ENCODE measurements around the gene TMEM176A.
"Not testable (repeated sequence)": the region's sequence is repeated elsewhere in the genome, so short reads cannot be mapped to it uniquely, and the experiment has no call there.

Gene TMEM176A

DNA sequence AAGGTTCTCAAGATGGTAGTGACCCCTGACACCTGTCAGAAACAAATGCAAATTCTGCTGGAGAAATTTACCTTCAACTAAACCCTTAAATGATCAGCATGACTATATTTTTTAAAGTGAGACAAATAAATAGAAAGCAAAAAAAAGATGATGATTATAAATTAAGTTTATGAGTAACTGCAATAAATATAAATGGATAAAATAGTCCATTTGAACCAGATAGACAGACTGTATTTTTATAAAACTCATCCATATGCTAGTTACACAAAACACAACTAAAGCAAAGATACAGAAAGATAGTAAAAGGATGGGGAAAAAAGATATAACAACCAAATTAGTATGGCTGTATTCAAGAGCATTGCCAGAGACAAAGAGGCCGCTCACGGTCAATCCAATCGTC is 5.9 kb downstream of the TMEM176A start:
- peaks cover 15% of the 10 kb centered on the region for H3K4me1 ChIP-seq (ENCODE audit: control insufficient read depth, insufficient read depth, low read length)
- H3K27me3 ChIP-seq (ENCODE audit: control insufficient read depth, insufficient read depth, low read length): peaks cover 2% of the 10 kb centered on the region
- H3K36me3 ChIP-seq (ENCODE audit: control insufficient read depth, insufficient read depth, low read length): no peaks in the 10 kb centered on the region
- H3K9me3 ChIP-seq (ENCODE audit: control insufficient read depth, low read length): peaks cover 7% of the 10 kb centered on the region
- H3K4me3 ChIP-seq (ENCODE audit: low read length): no peak overlapping the region
- no peak overlapping the region for H3K9ac ChIP-seq (ENCODE audit: low read length)

DNA sequence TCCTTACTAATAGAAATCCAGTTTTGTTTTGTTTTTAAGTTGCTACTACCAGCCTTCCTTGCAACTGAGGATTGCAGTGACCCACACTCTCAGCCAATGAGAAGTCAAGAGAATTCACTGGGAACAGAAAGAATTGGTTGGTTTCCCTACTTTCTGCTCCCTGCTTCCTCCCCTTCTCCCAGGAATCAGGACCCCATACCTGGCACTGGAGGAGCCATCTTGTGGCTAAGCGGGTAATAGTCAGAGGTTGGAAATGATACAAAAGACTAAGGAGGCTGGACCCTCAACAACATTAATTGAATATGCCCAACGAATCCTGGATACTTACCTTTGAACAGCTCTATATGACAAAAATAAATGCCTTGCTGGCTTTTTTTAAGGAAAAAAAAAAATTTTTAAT is 6.3 kb downstream of the TMEM176A start:
- no peaks in the 10 kb centered on the region for H3K27me3 ChIP-seq (ENCODE audit: control insufficient read depth, insufficient read depth, low read length)
- no peak overlapping the region for H3K9ac ChIP-seq (ENCODE audit: low read length)
- no peak overlapping the region for H3K4me3 ChIP-seq (ENCODE audit: low read length)
- no peaks in the 10 kb centered on the region for H3K36me3 ChIP-seq (ENCODE audit: control insufficient read depth, insufficient read depth, low read length)
- H3K4me1 ChIP-seq (ENCODE audit: control insufficient read depth, insufficient read depth, low read length): peaks cover 15% of the 10 kb centered on the region
- H3K9me3 ChIP-seq (ENCODE audit: control insufficient read depth, low read length): peaks cover 7% of the 10 kb centered on the region

DNA sequence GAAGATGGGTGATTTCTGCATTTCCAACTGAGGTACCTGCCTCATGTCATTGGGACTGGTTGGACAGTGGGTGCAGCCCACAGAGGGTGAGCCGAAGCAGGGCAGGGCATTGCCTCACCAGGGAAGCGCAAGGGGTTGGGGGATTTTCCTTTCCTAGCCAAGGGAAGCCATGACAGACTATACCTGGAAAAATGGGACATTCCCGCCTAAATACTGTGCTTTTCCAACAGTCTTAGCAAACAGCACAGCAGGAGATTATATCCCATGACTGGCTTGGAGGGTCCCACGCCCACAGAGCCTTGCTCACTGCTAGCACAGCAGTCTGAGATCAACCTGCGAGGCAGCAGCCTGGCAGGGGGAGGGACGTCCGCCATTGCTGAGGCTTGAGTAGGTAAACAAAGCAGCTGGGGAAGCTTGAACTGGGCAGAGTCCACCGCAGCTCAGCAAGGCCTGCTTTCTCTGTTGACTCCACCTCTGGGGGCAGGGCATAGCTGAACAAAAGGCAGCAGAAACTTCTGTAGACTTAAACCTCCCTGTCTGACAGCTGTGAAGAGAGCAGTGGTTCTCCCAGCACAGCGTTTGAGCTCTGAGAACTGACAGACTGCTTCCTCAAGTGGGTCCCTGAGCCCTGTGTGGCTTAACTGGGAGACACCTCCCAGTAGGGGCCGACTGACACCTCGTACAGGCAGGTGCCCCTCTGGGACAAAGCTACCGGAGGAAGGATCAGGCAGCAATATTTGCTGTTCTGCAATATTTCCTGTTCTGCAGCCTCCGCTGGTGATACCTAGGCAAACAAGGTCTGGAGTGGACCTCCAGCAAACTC is 7.3 kb downstream of the TMEM176A start:
- not testable (repeated sequence) for H3K4me3 ChIP-seq (ENCODE audit: low read length); H3K4me1 ChIP-seq (ENCODE audit: control insufficient read depth, insufficient read depth, low read length); H3K36me3 ChIP-seq (ENCODE audit: control insufficient read depth, insufficient read depth, low read length); H3K9me3 ChIP-seq (ENCODE audit: control insufficient read depth, low read length); H3K27me3 ChIP-seq (ENCODE audit: control insufficient read depth, insufficient read depth, low read length); H3K9ac ChIP-seq (ENCODE audit: low read length)

DNA sequence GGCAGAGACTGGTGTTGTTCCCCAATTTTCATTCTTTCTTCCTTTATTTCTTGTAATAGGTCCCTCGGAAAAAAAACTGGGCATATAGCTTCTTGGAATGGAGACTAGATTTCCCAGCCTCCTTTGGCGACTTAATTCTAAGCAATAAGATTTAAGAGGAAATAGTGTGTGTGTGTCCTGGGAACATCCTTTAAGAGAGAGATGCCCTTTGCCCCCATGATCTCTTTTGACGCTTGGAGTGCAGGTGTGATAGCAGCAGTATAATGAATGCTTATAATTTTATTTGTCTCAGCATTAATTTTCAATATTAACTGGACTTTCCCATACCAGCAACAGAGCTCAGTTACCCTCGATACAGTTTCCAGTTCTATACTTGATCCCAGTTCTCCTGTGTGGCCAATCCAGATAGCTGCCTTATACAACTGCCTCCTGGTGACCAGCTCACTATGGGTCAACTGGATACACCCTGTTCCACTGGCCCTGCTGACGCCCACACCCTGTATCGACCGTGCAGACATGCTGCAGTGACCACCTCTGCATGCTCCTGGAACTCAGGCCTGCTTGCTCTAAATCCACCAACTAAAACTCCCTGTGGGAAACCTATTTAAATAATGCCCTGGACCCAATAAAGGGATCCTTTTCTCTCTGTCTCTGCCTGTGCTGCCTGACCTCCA is 13.9 kb downstream of the TMEM176A start:
- no peaks in the 10 kb centered on the region for H3K36me3 ChIP-seq (ENCODE audit: control insufficient read depth, insufficient read depth, low read length)
- no peak overlapping the region for H3K4me3 ChIP-seq (ENCODE audit: low read length)
- H3K9me3 ChIP-seq (ENCODE audit: control insufficient read depth, low read length): no peaks in the 10 kb centered on the region
- H3K27me3 ChIP-seq (ENCODE audit: control insufficient read depth, insufficient read depth, low read length): no peaks in the 10 kb centered on the region
- H3K4me1 ChIP-seq (ENCODE audit: control insufficient read depth, insufficient read depth, low read length): no peaks in the 10 kb centered on the region
- no peak overlapping the region for H3K9ac ChIP-seq (ENCODE audit: low read length)

DNA sequence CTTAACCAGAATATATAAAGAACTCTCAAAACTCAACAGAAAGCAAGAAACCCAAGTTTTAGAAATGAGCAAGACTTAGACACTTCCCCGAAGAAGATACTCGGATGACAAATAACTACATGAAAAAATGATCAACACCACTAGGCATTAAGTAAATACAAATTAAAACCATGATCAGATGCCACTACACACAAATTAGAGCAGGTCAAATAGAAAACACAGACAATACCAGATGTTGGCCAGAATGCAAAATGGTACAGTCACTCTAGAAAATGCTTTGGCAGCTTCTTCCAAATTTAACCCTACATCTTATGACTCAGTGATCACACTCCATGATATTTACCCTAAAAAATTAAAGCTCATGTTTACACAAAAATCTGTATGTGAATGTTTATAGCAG is 18.4 kb downstream of the TMEM176A start:
- no peaks in the 10 kb centered on the region for H3K4me1 ChIP-seq (ENCODE audit: control insufficient read depth, insufficient read depth, low read length)
- no peaks in the 10 kb centered on the region for H3K27me3 ChIP-seq (ENCODE audit: control insufficient read depth, insufficient read depth, low read length)
- H3K9ac ChIP-seq (ENCODE audit: low read length): no peak overlapping the region
- no peaks in the 10 kb centered on the region for H3K36me3 ChIP-seq (ENCODE audit: control insufficient read depth, insufficient read depth, low read length)
- H3K4me3 ChIP-seq (ENCODE audit: low read length): no peak overlapping the region
- no peaks in the 10 kb centered on the region for H3K9me3 ChIP-seq (ENCODE audit: control insufficient read depth, low read length)

DNA sequence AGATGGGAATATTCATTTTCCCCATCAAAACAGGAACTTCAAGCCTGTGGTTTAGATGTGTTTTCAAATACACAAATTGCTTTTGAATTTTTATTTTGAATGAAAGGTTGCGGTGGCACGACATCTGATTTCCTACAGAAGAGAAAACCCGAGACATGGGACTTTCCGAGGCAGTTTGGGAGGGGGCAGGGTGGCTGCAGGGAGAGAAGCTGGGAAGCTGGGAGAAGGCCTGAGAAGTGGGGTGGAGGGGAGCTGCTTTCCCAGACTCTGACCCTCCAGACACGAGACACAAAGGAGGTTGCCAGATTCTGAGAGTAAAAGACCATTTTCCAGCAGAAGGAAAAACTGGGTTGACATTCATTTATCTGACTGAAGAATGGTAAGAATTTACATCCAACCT is 19.6 kb downstream of the TMEM176A start:
- Histone ChIP-seq H3K4me1 (ENCODE audit: control insufficient read depth, insufficient read depth, low read length) (no peaks in the 10 kb centered on the region), H3K9me3 (ENCODE audit: control insufficient read depth, low read length) (no peaks in the 10 kb centered on the region), H3K9ac (ENCODE audit: low read length) (no peak overlapping the region), H3K27me3 (ENCODE audit: control insufficient read depth, insufficient read depth, low read length) (no peaks in the 10 kb centered on the region), H3K4me3 (ENCODE audit: low read length) (no peak overlapping the region), H3K36me3 (ENCODE audit: control insufficient read depth, insufficient read depth, low read length) (no peaks in the 10 kb centered on the region)

DNA sequence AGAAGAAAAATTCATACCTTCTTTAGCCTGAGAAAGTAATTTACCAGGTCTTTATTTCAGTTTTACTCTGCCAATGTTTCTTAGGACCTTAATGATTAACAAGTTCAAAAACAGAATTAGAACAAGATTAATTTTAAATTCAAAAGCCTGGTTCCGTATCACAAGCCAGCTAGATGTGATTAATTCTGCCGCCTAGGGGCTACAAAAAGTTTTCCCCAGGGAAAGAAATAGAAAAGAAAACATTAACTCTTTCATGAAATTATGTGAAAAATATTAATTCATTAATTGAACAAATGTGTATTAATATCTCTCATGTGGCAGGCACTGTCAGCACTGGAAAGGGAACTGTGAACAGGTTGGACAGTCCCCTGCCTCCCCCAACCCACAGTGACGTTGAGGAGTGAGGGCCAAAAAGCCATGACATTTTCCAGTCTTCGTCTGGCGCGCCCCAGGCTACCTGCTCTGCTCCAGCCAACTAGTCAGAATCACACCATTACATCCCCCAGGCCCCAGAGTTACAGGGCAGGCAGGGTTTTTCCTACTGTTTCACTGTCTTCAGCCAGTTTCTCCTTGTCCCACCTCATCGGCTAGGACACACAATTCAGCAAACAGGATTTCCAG is 20.1 kb downstream of the TMEM176A start:
- Histone ChIP-seq H3K36me3 (ENCODE audit: control insufficient read depth, insufficient read depth, low read length) (no peaks in the 10 kb centered on the region), H3K9ac (ENCODE audit: low read length) (no peak overlapping the region), H3K4me3 (ENCODE audit: low read length) (no peak overlapping the region), H3K4me1 (ENCODE audit: control insufficient read depth, insufficient read depth, low read length) (no peaks in the 10 kb centered on the region), H3K27me3 (ENCODE audit: control insufficient read depth, insufficient read depth, low read length) (no peaks in the 10 kb centered on the region), H3K9me3 (ENCODE audit: control insufficient read depth, low read length) (no peaks in the 10 kb centered on the region)

DNA sequence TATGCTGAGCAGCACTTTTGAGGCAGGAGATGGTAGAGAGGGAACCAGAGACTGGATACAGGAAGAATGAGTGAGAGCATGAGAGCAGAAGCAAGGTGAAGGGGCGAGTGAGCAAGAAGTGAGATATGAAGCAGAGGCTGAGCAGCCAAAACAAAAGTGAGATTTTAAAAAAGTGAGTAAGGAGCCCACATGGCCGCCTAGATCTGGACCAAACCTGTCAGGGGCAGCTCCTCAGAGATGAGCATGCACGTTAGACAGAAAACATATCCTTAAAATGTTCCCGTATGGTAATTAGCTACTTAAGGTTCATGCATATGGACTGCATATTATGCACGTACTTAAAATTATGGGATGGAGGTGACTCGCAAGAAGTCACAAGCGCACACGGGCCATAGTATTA is 22.5 kb downstream of the TMEM176A start:
- H3K27me3 ChIP-seq (ENCODE audit: control insufficient read depth, insufficient read depth, low read length): no peaks in the 10 kb centered on the region
- no peaks in the 10 kb centered on the region for H3K9me3 ChIP-seq (ENCODE audit: control insufficient read depth, low read length)

DNA sequence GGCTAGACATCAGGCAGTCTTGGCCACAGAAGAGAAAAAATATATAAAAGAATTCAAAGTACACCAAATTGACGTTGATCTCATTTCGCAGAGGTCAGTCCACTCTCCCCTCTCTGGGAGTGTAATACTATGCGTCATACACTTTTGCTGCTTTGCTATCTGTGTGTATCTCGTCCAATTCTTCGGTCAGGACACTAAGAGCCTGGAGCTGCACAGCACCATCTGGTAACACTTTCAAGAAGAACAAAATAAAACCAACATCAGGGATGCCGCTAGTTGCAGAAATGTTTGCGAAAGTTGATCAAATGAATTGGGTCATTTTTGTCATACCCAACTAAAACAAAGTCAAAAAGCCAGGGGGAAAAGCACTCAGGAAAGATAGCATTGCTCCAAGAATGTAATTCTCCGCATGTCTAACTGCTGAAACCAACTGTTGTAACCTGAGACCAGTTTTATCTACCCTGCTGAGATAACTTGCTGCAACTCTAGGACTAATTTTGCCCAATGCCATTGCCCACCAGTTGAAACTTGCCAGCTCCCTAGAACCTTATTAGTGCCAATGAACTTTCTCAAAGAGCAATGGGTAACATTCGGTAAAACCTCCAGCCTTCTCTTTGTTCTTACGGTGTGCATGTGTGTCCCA is 23.0 kb downstream of the TMEM176A start:
- Histone ChIP-seq H3K36me3 (ENCODE audit: control insufficient read depth, insufficient read depth, low read length) (no peaks in the 10 kb centered on the region), H3K27me3 (ENCODE audit: control insufficient read depth, insufficient read depth, low read length) (no peaks in the 10 kb centered on the region), H3K9me3 (ENCODE audit: control insufficient read depth, low read length) (no peaks in the 10 kb centered on the region), H3K4me1 (ENCODE audit: control insufficient read depth, insufficient read depth, low read length) (peaks cover 8% of the 10 kb centered on the region), H3K9ac (ENCODE audit: low read length) (no peak overlapping the region), H3K4me3 (ENCODE audit: low read length) (no peak overlapping the region)

More for the DNA sequence above, 22.5 kb downstream of the TMEM176A start:
- Histone ChIP-seq H3K4me3 (ENCODE audit: low read length) (no peak overlapping the region), H3K36me3 (ENCODE audit: control insufficient read depth, insufficient read depth, low read length) (no peaks in the 10 kb centered on the region), H3K4me1 (ENCODE audit: control insufficient read depth, insufficient read depth, low read length) (peaks cover 8% of the 10 kb centered on the region), H3K9ac (ENCODE audit: low read length) (no peak overlapping the region)

DNA sequence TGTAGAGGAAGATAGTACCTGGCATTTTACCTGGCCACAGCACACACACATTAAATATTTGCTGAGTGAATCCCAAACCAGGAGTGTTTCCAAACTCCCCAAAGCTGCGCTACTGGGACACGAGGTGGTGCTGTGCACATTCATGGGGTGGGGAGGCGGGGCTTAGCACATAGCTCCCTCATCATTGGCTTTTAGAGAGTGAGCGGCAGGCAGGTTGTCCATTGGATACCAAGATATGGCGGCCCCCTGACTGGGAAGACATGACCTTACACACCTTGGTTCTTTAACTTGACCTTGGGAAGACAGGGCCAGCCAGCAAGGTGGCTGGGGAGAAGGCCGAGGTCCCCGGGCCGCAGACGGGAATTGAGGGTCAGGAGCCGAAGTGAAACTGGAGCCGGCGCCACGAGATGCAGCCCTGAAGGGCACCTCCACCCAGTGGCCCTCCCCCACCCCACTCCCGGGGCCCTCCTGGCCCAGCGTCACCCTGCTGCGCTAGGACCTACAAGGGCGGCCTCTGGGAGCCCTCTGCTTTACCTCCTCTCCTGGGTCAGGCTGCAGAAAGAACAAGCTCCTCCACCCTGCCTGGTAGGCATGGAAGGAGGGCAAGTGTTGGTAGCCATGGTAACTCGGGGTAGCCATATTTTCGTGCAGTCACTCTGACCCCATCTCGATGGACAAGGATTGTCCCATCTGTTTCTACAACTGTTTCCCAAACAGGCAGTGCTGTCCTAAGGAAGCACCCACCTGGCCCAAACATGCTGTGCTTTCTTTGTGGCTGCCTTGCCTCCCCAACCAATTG is 24.0 kb downstream of the TMEM176A start:
- Histone ChIP-seq H3K9ac (ENCODE audit: low read length) (no peak overlapping the region), H3K9me3 (ENCODE audit: control insufficient read depth, low read length) (no peaks in the 10 kb centered on the region), H3K4me3 (ENCODE audit: low read length) (no peak overlapping the region), H3K27me3 (ENCODE audit: control insufficient read depth, insufficient read depth, low read length) (no peaks in the 10 kb centered on the region), H3K36me3 (ENCODE audit: control insufficient read depth, insufficient read depth, low read length) (no peaks in the 10 kb centered on the region), H3K4me1 (ENCODE audit: control insufficient read depth, insufficient read depth, low read length) (peaks cover 8% of the 10 kb centered on the region)

DNA sequence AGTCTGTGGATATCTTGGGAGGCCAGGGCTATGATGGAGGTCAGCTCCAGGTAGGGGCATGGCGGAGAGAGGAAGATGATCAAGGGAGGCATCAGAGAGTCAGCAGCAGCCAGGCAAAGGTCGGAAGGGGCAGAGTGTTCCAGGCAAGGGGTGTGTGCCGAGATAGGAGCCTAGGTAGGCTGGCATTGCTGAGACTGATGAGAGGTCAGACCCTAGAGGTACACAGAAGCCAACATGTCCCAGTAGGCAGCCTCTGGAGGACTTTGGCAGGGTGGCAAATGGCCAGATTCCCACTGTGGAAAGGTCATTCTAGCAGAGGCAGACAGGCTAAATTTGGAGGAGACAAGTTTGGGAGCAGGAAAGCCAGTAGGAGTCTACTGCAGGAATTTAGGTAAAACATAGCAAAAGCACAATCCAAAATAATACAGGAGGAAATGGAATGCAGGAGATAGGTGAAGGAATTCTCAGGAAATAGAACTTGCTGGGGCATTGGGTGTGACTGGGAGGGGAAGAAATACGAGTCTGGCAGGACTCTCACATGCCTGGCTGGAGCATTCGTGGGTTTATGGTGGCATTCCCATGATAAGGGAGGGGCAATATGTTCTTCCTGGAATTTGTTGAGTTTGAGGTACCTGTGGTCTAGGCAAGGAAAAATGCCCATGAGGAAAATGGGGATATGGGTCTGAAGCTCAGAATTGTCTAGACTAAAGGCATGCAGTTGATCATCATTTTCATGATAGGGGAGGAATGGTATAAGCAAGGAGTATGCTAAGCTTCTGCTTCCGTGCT is 25.7 kb downstream of the TMEM176A start:
- Histone ChIP-seq H3K27me3 (ENCODE audit: control insufficient read depth, insufficient read depth, low read length) (no peaks in the 10 kb centered on the region), H3K9me3 (ENCODE audit: control insufficient read depth, low read length) (no peaks in the 10 kb centered on the region), H3K4me1 (ENCODE audit: control insufficient read depth, insufficient read depth, low read length) (peaks cover 21% of the 10 kb centered on the region), H3K9ac (ENCODE audit: low read length) (no peak overlapping the region), H3K36me3 (ENCODE audit: control insufficient read depth, insufficient read depth, low read length) (no peaks in the 10 kb centered on the region), H3K4me3 (ENCODE audit: low read length) (no peak overlapping the region)

All from mucosa of stomach (tissue), 1 donor.